Suppressor macrophage treated with lipopolysaccharide for 4 hours (primary cell): ENCODE data around the gene PPP2R5E.

Experiments
- DNase-seq: peaks from one replicate; pipeline ENCODE4 v3.0.0-alpha.2; 2020

Gene PPP2R5E

GRCh38 chr14:63367742-63368364 is 175.3 kb downstream of the PPP2R5E start:
- DNase-seq: no peak

GRCh38 chr14:63362389-63362819 is 180.8 kb downstream of the PPP2R5E start:
- no peak for DNase-seq

GRCh38 chr14:63361790-63362189 is 181.4 kb downstream of the PPP2R5E start:
- DNase-seq: no peak

- DNase-seq: no peak
These were observed 185.3 kb downstream of the PPP2R5E start for GRCh38 chr14:63357841-63358240.

GRCh38 chr14:63345826-63346225 is 197.4 kb downstream of the PPP2R5E start:
- DNase-seq: no peak

- DNase-seq: no peak
These were observed 198.8 kb downstream of the PPP2R5E start for GRCh38 chr14:63344336-63344735.

GRCh38 chr14:63343878-63344277 is 199.3 kb downstream of the PPP2R5E start:
- DNase-seq: no peak

- DNase-seq: no peak
These were observed 200.8 kb downstream of the PPP2R5E start for GRCh38 chr14:63342371-63342770.

- DNase-seq: no peak
These were observed 214.1 kb downstream of the PPP2R5E start for GRCh38 chr14:63328787-63329737.

- DNase-seq: no peak
These were observed 216.3 kb downstream of the PPP2R5E start for GRCh38 chr14:63326840-63327239.

GRCh38 chr14:63322897-63323573 is 220.1 kb downstream of the PPP2R5E start:
- DNase-seq: no peak

- no peak for DNase-seq
These were observed 220.7 kb downstream of the PPP2R5E start for GRCh38 chr14:63322472-63322871.
